Sigmoid colon (tissue), 4 donors: ENCODE measurements around the gene TSPAN17.

Experiments
- CTCF ChIP-seq, 4 experiments: fragments of 450-650 bp in 3 of 4; fragments of 200-600 bp in 1 of 4; IDR thresholded peaks; one replicate each; pipeline ENCODE4 v1.5.1; 2016 to 2019; ENCODE audit warnings: antibody characterized with exemption in 4 of 4, mild to moderate bottlenecking in 3 of 4, moderate library complexity in 2 of 4
- POLR2AphosphoS5 ChIP-seq, 4 donors: sonication (generic); formaldehyde crosslinking; IDR thresholded peaks; one replicate each; pipeline ENCODE4 v1.6.1; 2017; ENCODE audit warnings: antibody characterized with exemption in 4 of 4

- no peak for TF ChIP-seq CTCF (IDR thresholded peaks at IDR 0.05)
- TF ChIP-seq POLR2AphosphoS5 (IDR thresholded peaks at IDR 0.05) = no peak
Observed at GRCh38 chr5:176662371-176663333, 15.4 kb downstream of the TSPAN17 start.
